ENCODE results near the gene TWF1. TPM values are rescaled to one million over a fixed set of nuclear protein-coding genes. Genes with fewer than 3 reads are reported as not detected.

TWF1 gene
- total RNA-seq (2021; fragmentation: NEBNext Ultra II Directional; extraction: Animal tissue kit (Norgen Biotek cat#: 25700)) (24.6 and 27.9 TPM in 2 replicates), polyA plus RNA-seq (2011; rRNA removed) (5.3 and 7.6 TPM in 2 replicates), polyA minus RNA-seq (2011; rRNA and poly(A)+ RNA removed) (7.4 and 17.5 TPM in 2 replicates)
- polyA plus RNA-seq (2011; cell fraction: cytosol; rRNA removed), result 9.9 TPM
- 4.5 TPM for polyA plus RNA-seq (2011; cell fraction: nucleus; rRNA removed)
- 7.4 to 16.2 TPM (median 8.9 TPM) in 4 replicates for polyA plus RNA-seq (2012, experiment 1 of 2)
- polyA plus RNA-seq (2012, experiment 2 of 2), result 1.5 TPM
- 18.2 TPM for polyA plus RNA-seq (2013, experiment 1 of 2)
- 19.0 TPM for polyA plus RNA-seq (2013, experiment 2 of 2)
- 14.7 TPM for polyA minus RNA-seq (2011; cell fraction: cytosol; rRNA and poly(A)+ RNA removed)
- 26.1 TPM for polyA minus RNA-seq (2011; cell fraction: nucleus; rRNA and poly(A)+ RNA removed)
- long read RNA-seq, experiment 1, transcript TWF1-201 (9 exons, 3,045 nt), result major isoform, 15 of 33 reads
- long read RNA-seq, experiment 1, partial matches to known transcripts, result 5 of 33 reads
- long read RNA-seq, experiment 1, other reads (novel, unspliced or antisense), result 13 of 33 reads
- long read RNA-seq, experiment 2, transcript TWF1-201 (9 exons, 3,045 nt), result major isoform, 7 of 10 reads
- long read RNA-seq, experiment 2, partial matches to known transcripts, result 0 of 10 reads
- long read RNA-seq, experiment 2, other reads (novel, unspliced or antisense), result 3 of 10 reads

- Histone ChIP-seq H3K4ac (replicated peaks; ENCODE audit: insufficient read length, low read depth, low read length) (no peak within 1 kb of the TSS), H3K36me3 (ENCODE audit: control insufficient read depth in 2 of 4, insufficient read depth in 4 of 4, low read length in 3 of 4) (peaks cover 0 to 25% (median 2%) of the 10 kb centered on the region in 4 experiments; a peak in 2 of 8 replicates), H4K91ac (replicated peaks; ENCODE audit: insufficient read length, low read length) (no peak within 1 kb of the TSS), H2AFZ (ENCODE audit: low read length) (peak within 1 kb of the TSS; percentile 72), H3K4me3 (ENCODE audit: extremely low read depth in 1 of 4, insufficient read depth in 2 of 4, low read depth in 3 of 4, low read length in 4 of 4) (peak within 1 kb of the TSS; percentile 53 to 98 (median 78)), H3K14ac (ENCODE audit: insufficient read length) (no peak within 1 kb of the TSS), H2BK15ac (ENCODE audit: low read length) (no peak within 1 kb of the TSS), H3K79me1 (ENCODE audit: low read depth, low read length) (no peaks in the 10 kb centered on the region), H3K56ac (replicated peaks; ENCODE audit: insufficient read length, low read depth, low read length) (peak within 1 kb of the TSS; percentile 93), H3K4me1 (replicated peaks in 1 of 4; ENCODE audit: control insufficient read depth in 3 of 4, insufficient read depth in 4 of 4, low read length in 3 of 4) (peaks cover 0 to 3% (median 0%) of the 10 kb centered on the region in 4 experiments; a peak in 1 of 7 replicates), H3K27me3 (replicated peaks in 1 of 4; ENCODE audit: control insufficient read depth in 3 of 4, extremely low read depth in 1 of 4, insufficient read depth in 3 of 4, low read length in 3 of 4) (no peaks in the 10 kb centered on the region), H4K5ac (ENCODE audit: insufficient read length, low read depth, low read length) (peak within 1 kb of the TSS; percentile 88), H3K18ac (ENCODE audit: extremely low read depth, low read length) (peak within 1 kb of the TSS; percentile 68), H3K4me2 (ENCODE audit: insufficient read depth in 1 of 2, low read depth in 2 of 2, low read length in 2 of 2) (peak within 1 kb of the TSS; percentile 69 to 85), H3K23me2 (ENCODE audit: low read depth, low read length) (peaks cover 2% of the 10 kb centered on the region; the same call in 1 of the 2 replicates), H2BK5ac (ENCODE audit: low read depth, low read length) (peak within 1 kb of the TSS; percentile 86), H2BK120ac (replicated peaks; ENCODE audit: low read depth, low read length) (no peak within 1 kb of the TSS), H2BK20ac (ENCODE audit: low read length) (no peak within 1 kb of the TSS), H3K27ac (ENCODE audit: low read depth, low read length) (peak within 1 kb of the TSS; percentile 95), H3K9me3 (ENCODE audit: insufficient read depth in 2 of 2, low read depth in 1 of 2, low read length in 1 of 2) (no peaks in the 10 kb centered on the region), H3K9ac (replicated peaks in 1 of 4; ENCODE audit: extremely low read depth in 1 of 4, low read depth in 3 of 4, low read length in 3 of 4) (peak within 1 kb of the TSS; percentile 85 to 94 (median 91)), H3K79me2 (ENCODE audit: control insufficient read depth in 1 of 2, insufficient read depth in 2 of 2, low read length in 2 of 2) (peaks cover 0 to 25% of the 10 kb centered on the region in 2 experiments; a peak in 2 of 4 replicates), H3K23ac (ENCODE audit: insufficient read length) (peak within 1 kb of the TSS; percentile 32), H2AK5ac (ENCODE audit: low read depth, low read length) (no peak within 1 kb of the TSS), H4K20me1 (replicated peaks in 1 of 2; ENCODE audit: control insufficient read depth in 1 of 2, insufficient read depth in 2 of 2, low read length in 2 of 2) (no peaks in the 10 kb centered on the region), H4K8ac (ENCODE audit: extremely low read depth, insufficient read depth, low read length) (peak within 1 kb of the TSS; percentile 96), H2BK12ac (ENCODE audit: low read depth, low read length) (no peak within 1 kb of the TSS)
- POLR2A ChIA-PET (ENCODE audit: partially characterized antibody), result interaction anchor here (0.6 to 3.3 kb wide), 19 partner anchors 9 to 1169 kb away, joined by 3 to 24 read pairs (median 4); partner anchors contain the start of genes ADAMTS20 and TMEM117
- 2% methylated on average over 71 of the region's 89 CpGs; no CpG with 5 or more reads in 1 of the 2 experiments for WGBS, 2 experiments (ENCODE audit: extremely low coverage in 1 of 2, insufficient coverage in 1 of 2, insufficient read length in 1 of 2, insufficient replicate concordance in 2 of 2, low coverage in 1 of 2, low lambda C conversion rate in 2 of 2, missing lambda C conversion rate in 1 of 2)
- CTCF ChIA-PET (ENCODE audit: partially characterized antibody), result interaction anchor here (0.8 to 3.9 kb wide), 13 partner anchors 8 to 1167 kb away, joined by 3 to 28 read pairs (median 3); no protein-coding TSS in a partner anchor
- DNase-seq (ENCODE audit: low read depth in 1 of 2, low spot score in 2 of 2) (peak; percentile 34 to 94), FAIRE-seq (peak; percentile 19)
- no peak for TF ChIP-seq CBX5 (IDR thresholded peaks at IDR 0.05; ENCODE audit: low read depth, low read length)
- TF ChIP-seq CTCF (IDR thresholded peaks at IDR 0.05; ENCODE audit: control extremely low read depth in 1 of 3, insufficient read depth in 1 of 3, low read depth in 1 of 3, low read length in 3 of 3), result peak; percentile 27 to 43 (median 43); a peak in 3 of 4 replicates
- TF ChIP-seq ASH2L (IDR thresholded peaks at IDR 0.05; ENCODE audit: low read length), result peak; percentile 96
- no peak for TF ChIP-seq SP1 (IDR thresholded peaks at IDR 0.05; ENCODE audit: low read depth, low read length)
- TF ChIP-seq RFX5 (IDR thresholded peaks at IDR 0.05; ENCODE audit: borderline replicate concordance, low read depth, low read length), result no peak
Measured at GRCh38 chr12:43805860-43806736, at the start of gene TWF1. Gene TWF1 (minus strand): TSS chr12:43806317. CDS start chr12:43806245, 72 bp downstream.

All from H1 (cell line).